Uterus (tissue), 2 donors: ENCODE measurements around the gene MYO1G.

ENCODE experiments used
- POLR2A ChIP-seq, 2 donors: fragments of 450-650 bp; IDR thresholded peaks; one replicate each; pipeline ENCODE4 v1.6.1; 2016; ENCODE audit warnings: antibody characterized with exemption in 2 of 2, mild to moderate bottlenecking in 1 of 2, moderate library complexity in 1 of 2
- TF ChIP-seq, protein P1 (sequence below), 4 experiments: fragments of 200-600 bp in 2 of 4; fragments of 450-650 bp in 2 of 4; sonication (generic) in 2 of 4; IDR thresholded peaks; one replicate each; pipeline ENCODE4 v1.5.1; 2016 to 2019; ENCODE audit warnings: antibody characterized with exemption in 4 of 4, mild to moderate bottlenecking in 2 of 4, moderate library complexity in 1 of 4

DNA sequence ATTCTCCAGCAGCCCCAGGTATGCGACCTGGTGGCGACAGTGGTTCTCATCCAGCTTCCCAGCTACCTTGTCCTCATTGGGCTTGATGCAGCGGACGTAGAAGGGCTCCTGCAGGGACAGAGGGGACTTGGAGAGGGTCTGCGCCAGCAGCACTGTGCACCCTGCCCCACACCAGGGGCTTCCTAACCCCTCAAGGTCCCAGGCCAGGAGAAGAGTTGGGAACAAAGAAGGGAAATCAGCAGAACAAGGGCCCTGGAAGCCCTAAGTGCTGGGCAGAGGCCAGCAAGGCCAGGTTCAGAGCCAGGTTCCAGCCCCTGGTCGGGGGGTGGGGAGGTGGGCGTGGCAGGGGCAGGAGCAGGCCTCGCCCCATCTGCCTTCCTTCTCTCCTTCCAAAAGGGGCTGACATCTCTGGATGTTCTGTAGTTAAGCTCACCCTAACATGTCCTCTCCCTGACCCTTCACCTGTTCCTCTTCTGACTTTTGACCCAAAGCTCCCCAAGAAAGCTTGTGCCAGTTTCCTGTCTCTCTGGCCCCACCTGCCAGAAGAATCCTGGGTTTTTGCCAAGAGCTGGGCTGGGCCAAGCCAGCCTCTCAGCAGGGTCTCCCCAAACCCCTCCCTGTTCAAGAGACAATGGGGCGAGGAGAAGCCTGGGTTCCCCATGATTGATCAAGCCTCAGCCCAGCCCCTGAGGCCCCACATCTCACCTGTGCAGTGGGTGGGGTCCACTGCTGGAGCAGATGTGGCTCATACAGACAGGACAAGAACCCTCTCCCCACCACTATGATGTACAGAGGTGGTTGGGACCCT, 11.9 kb downstream of the MYO1G start:
- no peak for TF ChIP-seq POLR2A (IDR thresholded peaks at IDR 0.05)
- TF ChIP-seq, protein P1, sequence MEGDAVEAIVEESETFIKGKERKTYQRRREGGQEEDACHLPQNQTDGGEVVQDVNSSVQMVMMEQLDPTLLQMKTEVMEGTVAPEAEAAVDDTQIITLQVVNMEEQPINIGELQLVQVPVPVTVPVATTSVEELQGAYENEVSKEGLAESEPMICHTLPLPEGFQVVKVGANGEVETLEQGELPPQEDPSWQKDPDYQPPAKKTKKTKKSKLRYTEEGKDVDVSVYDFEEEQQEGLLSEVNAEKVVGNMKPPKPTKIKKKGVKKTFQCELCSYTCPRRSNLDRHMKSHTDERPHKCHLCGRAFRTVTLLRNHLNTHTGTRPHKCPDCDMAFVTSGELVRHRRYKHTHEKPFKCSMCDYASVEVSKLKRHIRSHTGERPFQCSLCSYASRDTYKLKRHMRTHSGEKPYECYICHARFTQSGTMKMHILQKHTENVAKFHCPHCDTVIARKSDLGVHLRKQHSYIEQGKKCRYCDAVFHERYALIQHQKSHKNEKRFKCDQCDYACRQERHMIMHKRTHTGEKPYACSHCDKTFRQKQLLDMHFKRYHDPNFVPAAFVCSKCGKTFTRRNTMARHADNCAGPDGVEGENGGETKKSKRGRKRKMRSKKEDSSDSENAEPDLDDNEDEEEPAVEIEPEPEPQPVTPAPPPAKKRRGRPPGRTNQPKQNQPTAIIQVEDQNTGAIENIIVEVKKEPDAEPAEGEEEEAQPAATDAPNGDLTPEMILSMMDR (IDR thresholded peaks at IDR 0.05): no peak
